Tibial nerve (tissue), 4 donors: ENCODE results near the gene FANCC. TPM values are rescaled to one million over a fixed set of nuclear protein-coding genes. Genes with fewer than 3 reads are reported as not detected.

ENCODE experiments used
- DNase-seq, 2 donors: peaks; one replicate each; pipeline ENCODE4 v3.0.0-alpha.2; 2019; ENCODE audit warnings: low spot score in 2 of 2
- H3K27ac ChIP-seq, 4 donors: fragments of 200-600 bp; sonication (generic) in 3 of 4; one replicate each; pipeline ENCODE4 v1.5.1; 2017 to 2019; ENCODE audit warnings: mild to moderate bottlenecking in 1 of 4
- H3K27me3 ChIP-seq, 2 donors: fragments of 200-600 bp; sonication (generic) in 1 of 2; one replicate each; pipeline versions ENCODE4 v1.5.1 to v1.6.0; 2017 to 2019
- H3K36me3 ChIP-seq, 3 donors: fragments of 200-600 bp; sonication (generic); one replicate each; pipeline ENCODE4 v1.5.1; 2018 to 2019
- H3K4me1 ChIP-seq, 4 donors: fragments of 200-600 bp; sonication (generic) in 3 of 4; one replicate each; pipeline ENCODE4 v1.5.1; 2017 to 2019
- H3K4me3 ChIP-seq, 4 donors: fragments of 200-600 bp; sonication (generic) in 3 of 4; one replicate each; pipeline ENCODE4 v1.5.1; 2017 to 2019; ENCODE audit warnings: mild to moderate bottlenecking in 1 of 4, moderate library complexity in 1 of 4
- H3K9me3 ChIP-seq, 4 donors: fragments of 200-600 bp; sonication (generic) in 3 of 4; one replicate each; pipeline ENCODE4 v1.5.1; 2017 to 2019
- CTCF ChIP-seq, 5 experiments: fragments of 200-600 bp in 3 of 5; fragments of 450-650 bp in 2 of 5; sonication (generic) in 3 of 5; IDR thresholded peaks; one replicate each; pipeline ENCODE4 v1.5.1; 2016 to 2019; ENCODE audit warnings: antibody characterized with exemption in 5 of 5, mild to moderate bottlenecking in 3 of 5, moderate library complexity in 2 of 5
- EP300 ChIP-seq, 2 donors: sonication (generic); formaldehyde crosslinking; IDR thresholded peaks; one replicate each; pipeline ENCODE4 v1.6.1; 2017; ENCODE audit warnings: antibody characterized with exemption in 2 of 2, mild to moderate bottlenecking in 1 of 2
- POLR2A ChIP-seq, 2 donors: fragments of 450-650 bp; IDR thresholded peaks; one replicate each; pipeline ENCODE4 v1.6.1; 2017; ENCODE audit warnings: antibody characterized with exemption in 2 of 2, mild to moderate bottlenecking in 2 of 2, moderate library complexity in 2 of 2
- WGBS, 2 donors: methylation state at CpG; one replicate each; pipeline ENCODE4 v1.1.5; 2018; 5-methylcytosine and 5-hydroxymethylcytosine counted together
- total RNA-seq, 4 donors: library from RNA; depleted of rRNA; stranded (reverse); fragments of >200 nt; gene quantifications; one replicate each; pipeline ENCODE4 v1.1.0, GENCODE V29; 2016

The FANCC gene
- total RNA-seq, 4 donors from 2014 or later = 6.5 to 12.6 (median 10.2) TPM

DNA sequence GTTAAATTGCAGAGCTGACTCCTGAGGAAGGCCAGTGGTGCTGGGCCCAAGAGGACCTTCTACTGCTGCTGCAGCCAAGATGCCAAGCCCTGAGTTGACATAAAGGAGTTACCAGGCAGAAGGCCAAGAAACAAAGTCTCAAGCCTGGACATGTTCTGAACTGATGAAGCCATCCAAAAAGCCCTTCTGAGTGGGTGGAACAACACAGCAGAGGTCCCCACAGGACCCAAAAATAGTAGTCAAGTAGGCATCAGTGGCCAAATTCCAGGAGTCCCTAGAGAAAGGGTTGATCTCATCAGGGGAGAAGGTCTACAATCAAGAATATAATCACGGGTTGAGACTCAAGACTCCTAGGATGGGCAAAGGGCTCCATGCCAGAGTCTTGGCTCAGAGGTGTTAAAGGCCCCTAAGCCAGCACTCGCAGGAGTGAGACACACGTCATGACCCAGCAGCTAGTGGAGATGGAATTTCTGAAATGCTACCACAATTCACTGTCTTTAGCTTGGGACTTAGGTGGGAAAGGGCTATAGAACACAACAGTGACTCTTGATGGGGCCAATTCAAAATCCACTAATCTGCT, 119.7 kb downstream of the FANCC start:
- Histone ChIP-seq H3K4me3 (no peak overlapping the region), H3K4me1 (peaks cover 0 to 30% (median 4%) of the 10 kb centered on the region in 4 donors), H3K9me3 (no peaks in the 10 kb centered on the region), H3K27ac (peak overlapping the region in 2 of 4 donors; percentile 52 to 53), H3K36me3 (no peaks in the 10 kb centered on the region), H3K27me3 (no peaks in the 10 kb centered on the region)
- no peak for TF ChIP-seq POLR2A (IDR thresholded peaks at IDR 0.05)
- WGBS, 2 donors = 16 to 20% methylated on average over 3 of the region's 3 CpGs
- no peak for DNase-seq

DNA sequence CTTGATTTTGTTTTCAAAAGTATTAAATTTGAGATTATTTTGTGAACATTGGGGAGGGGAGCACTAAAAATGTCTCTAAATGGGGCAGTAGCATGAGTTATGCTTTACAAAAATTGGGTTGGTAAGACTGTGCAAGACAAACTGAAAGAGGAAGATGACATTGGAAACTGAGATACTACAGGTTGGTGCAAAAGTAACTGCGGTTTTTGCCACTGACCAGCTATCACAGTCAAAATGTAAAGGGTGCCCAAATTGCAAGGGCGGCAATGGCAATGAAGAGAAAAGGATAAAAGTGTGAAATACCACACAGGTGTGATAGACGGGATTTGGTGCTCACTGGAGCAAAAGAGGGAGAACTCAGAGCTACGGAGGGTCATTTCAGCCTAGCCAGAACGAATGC, 124.0 kb downstream of the FANCC start:
- 93 to 96% methylated on average over 5 of the region's 5 CpGs for WGBS, 2 donors
- H3K36me3 ChIP-seq = no peaks in the 10 kb centered on the region
- H3K9me3 ChIP-seq = no peaks in the 10 kb centered on the region
- no peak for TF ChIP-seq POLR2A (IDR thresholded peaks at IDR 0.05)
- no peak for TF ChIP-seq EP300 (IDR thresholded peaks at IDR 0.05)
- no peak for TF ChIP-seq CTCF (IDR thresholded peaks at IDR 0.05)
- H3K27ac ChIP-seq = no peak overlapping the region
- DNase-seq = no peak
- H3K27me3 ChIP-seq = no peaks in the 10 kb centered on the region
- H3K4me1 ChIP-seq = peaks cover 0 to 32% (median 13%) of the 10 kb centered on the region in 4 donors
- no peak overlapping the region for H3K4me3 ChIP-seq

GRCh38 chr9:95193067-95193466, 124.4 kb downstream of the FANCC start:
- no peaks in the 10 kb centered on the region for H3K36me3 ChIP-seq
- 87 to 89% methylated on average over 8 of the region's 8 CpGs for WGBS, 2 donors
- no peaks in the 10 kb centered on the region for H3K9me3 ChIP-seq
- H3K27me3 ChIP-seq = no peaks in the 10 kb centered on the region
- TF ChIP-seq EP300 (IDR thresholded peaks at IDR 0.05) (no peak), CTCF (IDR thresholded peaks at IDR 0.05) (no peak), POLR2A (IDR thresholded peaks at IDR 0.05) (no peak)
- H3K27ac ChIP-seq = no peak overlapping the region
- no peak for DNase-seq
- H3K4me3 ChIP-seq = no peak overlapping the region
- peaks cover 0 to 33% (median 14%) of the 10 kb centered on the region in 4 donors for H3K4me1 ChIP-seq

DNA sequence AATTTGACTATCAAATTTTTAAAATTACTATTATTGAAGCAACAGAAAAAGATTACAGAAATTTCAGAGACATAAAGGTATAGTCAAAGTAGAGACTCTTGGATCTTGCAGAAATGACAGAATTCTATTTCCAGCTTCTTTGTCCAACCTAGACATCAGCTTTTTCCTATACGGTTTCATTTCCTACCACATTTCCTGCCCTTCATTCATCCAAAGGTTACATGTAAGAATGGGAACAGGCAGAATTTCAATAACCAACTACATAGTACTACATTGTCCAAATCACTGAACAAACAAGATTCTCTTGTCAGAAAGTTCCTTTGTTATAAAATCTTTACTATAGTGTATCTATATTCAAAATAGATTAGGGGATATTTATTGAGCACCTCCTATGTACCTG, 124.9 kb downstream of the FANCC start:
- H3K27ac ChIP-seq = no peak overlapping the region
- DNase-seq = no peak
- H3K4me1 ChIP-seq = peaks cover 0 to 32% (median 12%) of the 10 kb centered on the region in 4 donors
- no peak overlapping the region for H3K4me3 ChIP-seq
- 56 to 65% methylated on average over 1 of the region's 1 CpG for WGBS, 2 donors
- H3K27me3 ChIP-seq = no peaks in the 10 kb centered on the region
- no peaks in the 10 kb centered on the region for H3K36me3 ChIP-seq
- TF ChIP-seq CTCF (IDR thresholded peaks at IDR 0.05) (no peak), POLR2A (IDR thresholded peaks at IDR 0.05) (no peak), EP300 (IDR thresholded peaks at IDR 0.05) (no peak)
- H3K9me3 ChIP-seq = no peaks in the 10 kb centered on the region

- Histone ChIP-seq H3K4me1 (peaks cover 0 to 28% (median 11%) of the 10 kb centered on the region in 4 donors), H3K4me3 (no peak overlapping the region), H3K27ac (peak overlapping the region in 2 of 4 donors; percentile 13 to 72), H3K36me3 (no peaks in the 10 kb centered on the region), H3K9me3 (no peaks in the 10 kb centered on the region), H3K27me3 (no peaks in the 10 kb centered on the region)
- TF ChIP-seq CTCF (IDR thresholded peaks at IDR 0.05) = no peak
- no peak for TF ChIP-seq EP300 (IDR thresholded peaks at IDR 0.05)
- no peak for TF ChIP-seq POLR2A (IDR thresholded peaks at IDR 0.05)
- DNase-seq = no peak
- 84 to 87% methylated on average over 4 of the region's 4 CpGs for WGBS, 2 donors
Observed at GRCh38 chr9:95190413-95190812, 127.1 kb downstream of the FANCC start.
